Measurements from ENCODE around the gene TMEM272.
A peak's percentile ranks its signal among the peaks of the same experiment; 100 is the strongest.

Gene TMEM272

DNA sequence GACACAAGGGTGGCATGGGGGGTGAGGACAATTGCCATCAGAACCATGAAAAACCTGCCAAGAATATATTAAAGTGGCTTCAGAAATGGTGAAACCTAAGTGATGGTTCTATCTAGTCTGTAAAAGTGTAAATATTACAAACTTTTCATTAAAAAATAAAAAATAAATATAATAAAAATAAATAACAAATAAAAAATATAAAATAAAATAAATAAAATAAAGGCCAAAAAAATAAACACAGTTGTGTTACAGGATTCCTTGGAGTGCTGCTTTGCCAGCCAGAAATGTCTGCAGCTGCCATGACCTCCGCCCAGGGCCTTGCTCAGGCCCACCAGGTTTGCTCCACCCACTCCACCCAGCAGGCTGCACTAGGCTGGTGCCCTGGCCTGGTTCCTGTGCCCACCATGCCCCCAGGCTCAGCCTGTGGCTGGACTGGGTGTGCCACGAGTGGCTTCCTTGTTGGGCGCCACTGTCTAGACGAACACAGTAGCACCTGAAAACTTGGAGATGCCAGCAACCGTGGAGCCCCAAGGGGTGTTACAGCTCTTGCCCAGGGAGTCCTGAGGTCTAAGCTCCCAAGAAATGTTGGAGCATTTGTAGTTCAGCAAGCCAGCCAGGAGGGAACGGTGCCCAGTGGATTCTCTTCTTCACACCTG lies 37.7 kb upstream of the TMEM272 start:
- no peak overlapping the region for H3K4me3 ChIP-seq (ENCODE audit: low read length)
- no peak for DNase-seq (ENCODE audit: low read depth)
- TF ChIP-seq, protein P1, sequence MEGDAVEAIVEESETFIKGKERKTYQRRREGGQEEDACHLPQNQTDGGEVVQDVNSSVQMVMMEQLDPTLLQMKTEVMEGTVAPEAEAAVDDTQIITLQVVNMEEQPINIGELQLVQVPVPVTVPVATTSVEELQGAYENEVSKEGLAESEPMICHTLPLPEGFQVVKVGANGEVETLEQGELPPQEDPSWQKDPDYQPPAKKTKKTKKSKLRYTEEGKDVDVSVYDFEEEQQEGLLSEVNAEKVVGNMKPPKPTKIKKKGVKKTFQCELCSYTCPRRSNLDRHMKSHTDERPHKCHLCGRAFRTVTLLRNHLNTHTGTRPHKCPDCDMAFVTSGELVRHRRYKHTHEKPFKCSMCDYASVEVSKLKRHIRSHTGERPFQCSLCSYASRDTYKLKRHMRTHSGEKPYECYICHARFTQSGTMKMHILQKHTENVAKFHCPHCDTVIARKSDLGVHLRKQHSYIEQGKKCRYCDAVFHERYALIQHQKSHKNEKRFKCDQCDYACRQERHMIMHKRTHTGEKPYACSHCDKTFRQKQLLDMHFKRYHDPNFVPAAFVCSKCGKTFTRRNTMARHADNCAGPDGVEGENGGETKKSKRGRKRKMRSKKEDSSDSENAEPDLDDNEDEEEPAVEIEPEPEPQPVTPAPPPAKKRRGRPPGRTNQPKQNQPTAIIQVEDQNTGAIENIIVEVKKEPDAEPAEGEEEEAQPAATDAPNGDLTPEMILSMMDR (conservative IDR thresholded peaks at IDR 0.05; ENCODE audit: low read length): no peak

DNA sequence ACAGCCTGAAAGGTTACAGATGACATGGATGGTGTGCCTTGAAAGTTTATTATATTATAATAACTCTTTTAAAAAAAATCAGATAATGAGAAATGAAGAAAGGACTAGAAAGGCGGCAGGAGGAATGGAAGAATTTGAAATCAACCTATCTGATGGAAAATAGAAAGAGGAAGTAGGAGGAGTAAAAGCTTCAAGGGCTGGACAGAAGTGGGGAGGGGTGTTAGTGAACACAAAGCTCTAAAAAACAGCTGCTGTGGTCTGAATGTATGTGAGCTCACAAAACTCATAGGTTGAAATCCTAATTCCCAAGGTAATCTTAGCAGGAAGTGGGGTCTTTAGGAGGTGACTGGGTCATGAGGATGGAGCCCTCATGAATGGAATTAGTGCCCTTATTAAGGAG lies 36.3 kb upstream of the TMEM272 start:
- H3K4me3 ChIP-seq (ENCODE audit: low read length): no peak overlapping the region
- TF ChIP-seq, protein P1 (conservative IDR thresholded peaks at IDR 0.05; ENCODE audit: low read length): no peak
- DNase-seq (ENCODE audit: low read depth): no peak

DNA sequence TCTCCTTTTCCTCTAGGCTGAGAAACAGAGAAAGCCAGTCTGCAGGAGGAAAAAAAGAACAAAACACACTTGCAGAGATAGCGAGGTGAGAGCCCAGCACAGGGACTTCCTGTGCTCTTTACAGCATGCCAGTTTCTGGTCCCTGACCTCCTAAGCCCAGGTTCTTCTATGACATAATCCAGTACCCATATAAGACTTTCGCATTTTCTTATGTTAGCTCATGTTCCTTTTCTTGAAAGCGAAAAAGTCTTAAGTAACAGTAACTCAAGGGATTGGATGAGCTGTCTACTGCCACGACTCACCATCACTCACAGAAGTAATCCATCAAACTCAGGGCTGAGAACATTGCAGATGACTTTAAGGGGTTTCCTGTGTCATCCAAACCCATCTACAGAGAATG lies 34.2 kb upstream of the TMEM272 start:
- H3K4me3 ChIP-seq (ENCODE audit: low read length): no peak overlapping the region
- DNase-seq (ENCODE audit: low read depth): no peak
- TF ChIP-seq, protein P1 (conservative IDR thresholded peaks at IDR 0.05; ENCODE audit: low read length): no peak

DNA sequence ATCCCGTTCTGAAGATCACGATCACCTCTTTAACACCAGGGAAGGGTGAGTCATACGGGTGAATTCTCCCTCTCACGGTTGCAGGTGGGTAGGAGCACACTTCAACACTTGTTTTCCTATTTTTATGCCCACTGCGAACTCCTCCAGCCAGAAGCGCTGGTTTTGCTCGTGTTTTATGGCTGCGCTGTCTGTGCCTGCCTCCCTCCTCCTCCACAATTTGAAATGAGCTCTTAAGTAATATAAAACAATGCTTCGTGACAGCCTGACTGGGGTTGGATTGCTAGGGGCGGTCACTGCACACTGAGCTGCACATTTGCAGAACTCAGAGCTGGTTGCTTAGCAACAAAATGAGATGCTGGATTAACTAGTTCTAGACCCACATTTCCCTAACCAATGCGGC lies 29.7 kb upstream of the TMEM272 start:
- H3K4me3 ChIP-seq (ENCODE audit: low read length): no peak overlapping the region
- TF ChIP-seq, protein P1 (conservative IDR thresholded peaks at IDR 0.05; ENCODE audit: low read length): no peak
- no peak for DNase-seq (ENCODE audit: low read depth)

DNA sequence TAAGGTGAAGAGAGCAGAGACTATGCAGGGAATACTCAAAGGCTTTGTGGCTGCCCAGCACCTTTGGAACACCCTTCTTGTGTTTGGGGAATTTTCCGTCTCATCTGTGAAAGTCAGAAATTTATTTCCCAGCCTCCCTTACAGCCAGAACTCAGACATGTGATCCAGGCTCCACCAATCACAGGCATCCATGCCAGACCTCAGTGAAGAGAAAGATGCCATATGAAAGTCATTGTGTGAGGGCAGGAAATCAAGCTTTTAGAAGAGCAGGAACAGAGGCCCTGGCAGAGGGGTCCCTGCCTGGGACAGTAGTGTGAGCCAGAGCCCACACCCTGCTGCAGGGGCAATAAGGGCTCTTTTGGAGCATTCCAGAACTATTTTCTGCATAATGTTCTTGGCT lies 28.9 kb upstream of the TMEM272 start:
- DNase-seq (ENCODE audit: low read depth): peak; percentile 12
- no peak overlapping the region for H3K4me3 ChIP-seq (ENCODE audit: low read length)
- TF ChIP-seq, protein P1 (conservative IDR thresholded peaks at IDR 0.05; ENCODE audit: low read length): no peak

DNA sequence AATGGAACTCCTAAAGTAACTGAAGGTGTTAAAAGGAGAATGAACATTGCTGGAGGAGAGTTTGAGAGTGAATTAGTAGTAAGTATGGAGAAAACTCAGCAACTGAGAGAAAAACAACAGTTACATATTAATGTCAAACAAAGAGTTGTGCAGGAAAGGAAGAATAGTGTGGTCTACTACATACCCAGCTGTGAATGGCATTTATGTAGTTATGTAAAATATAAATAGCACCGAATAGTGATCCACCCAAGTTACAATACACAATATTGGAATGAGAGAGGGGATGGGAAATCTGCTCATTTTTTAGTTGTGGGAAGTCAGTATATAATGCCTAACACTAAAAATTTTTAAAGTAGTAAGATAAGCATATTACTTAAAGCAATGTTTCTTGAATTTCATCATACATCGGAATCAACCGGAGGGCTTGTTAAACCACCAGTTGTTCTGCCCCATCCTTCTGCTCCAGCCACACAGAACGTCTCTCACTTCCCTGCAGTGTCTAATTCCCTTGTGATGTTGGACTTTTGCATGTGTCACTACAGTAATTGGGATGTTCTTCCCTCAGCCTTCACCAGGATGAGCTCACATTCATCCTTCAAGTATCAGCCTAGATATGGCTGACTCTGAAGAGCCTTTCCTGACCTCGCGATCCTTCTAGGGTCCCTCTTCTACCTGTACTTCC lies 28.3 kb upstream of the TMEM272 start:
- DNase-seq (ENCODE audit: low read depth): no peak
- TF ChIP-seq, protein P1 (conservative IDR thresholded peaks at IDR 0.05; ENCODE audit: low read length): no peak
- H3K4me3 ChIP-seq (ENCODE audit: low read length): no peak overlapping the region

DNA sequence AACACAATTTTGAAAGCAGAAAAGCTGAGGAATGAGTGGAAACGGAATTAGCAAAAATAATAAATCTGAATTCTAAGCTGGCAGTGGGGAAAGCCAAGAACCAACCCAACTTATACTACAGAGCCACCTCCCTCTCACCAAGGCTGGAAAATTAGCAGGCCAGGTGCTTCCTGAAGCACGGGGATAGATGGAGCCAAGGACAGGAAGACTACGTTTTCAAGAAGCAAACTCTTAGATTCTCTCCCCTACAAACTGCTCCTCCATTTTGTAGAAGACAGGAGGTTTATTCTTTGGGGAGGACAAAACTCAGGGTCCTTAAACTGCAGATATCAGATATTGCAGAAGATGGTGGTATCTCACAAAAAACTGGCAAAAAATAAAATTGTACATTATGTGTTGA lies 25.6 kb upstream of the TMEM272 start:
- DNase-seq (ENCODE audit: low read depth): no peak
- TF ChIP-seq, protein P1 (conservative IDR thresholded peaks at IDR 0.05; ENCODE audit: low read length): no peak
- no peak overlapping the region for H3K4me3 ChIP-seq (ENCODE audit: low read length)
